ENCODE data around the gene SPECC1.

DNA sequence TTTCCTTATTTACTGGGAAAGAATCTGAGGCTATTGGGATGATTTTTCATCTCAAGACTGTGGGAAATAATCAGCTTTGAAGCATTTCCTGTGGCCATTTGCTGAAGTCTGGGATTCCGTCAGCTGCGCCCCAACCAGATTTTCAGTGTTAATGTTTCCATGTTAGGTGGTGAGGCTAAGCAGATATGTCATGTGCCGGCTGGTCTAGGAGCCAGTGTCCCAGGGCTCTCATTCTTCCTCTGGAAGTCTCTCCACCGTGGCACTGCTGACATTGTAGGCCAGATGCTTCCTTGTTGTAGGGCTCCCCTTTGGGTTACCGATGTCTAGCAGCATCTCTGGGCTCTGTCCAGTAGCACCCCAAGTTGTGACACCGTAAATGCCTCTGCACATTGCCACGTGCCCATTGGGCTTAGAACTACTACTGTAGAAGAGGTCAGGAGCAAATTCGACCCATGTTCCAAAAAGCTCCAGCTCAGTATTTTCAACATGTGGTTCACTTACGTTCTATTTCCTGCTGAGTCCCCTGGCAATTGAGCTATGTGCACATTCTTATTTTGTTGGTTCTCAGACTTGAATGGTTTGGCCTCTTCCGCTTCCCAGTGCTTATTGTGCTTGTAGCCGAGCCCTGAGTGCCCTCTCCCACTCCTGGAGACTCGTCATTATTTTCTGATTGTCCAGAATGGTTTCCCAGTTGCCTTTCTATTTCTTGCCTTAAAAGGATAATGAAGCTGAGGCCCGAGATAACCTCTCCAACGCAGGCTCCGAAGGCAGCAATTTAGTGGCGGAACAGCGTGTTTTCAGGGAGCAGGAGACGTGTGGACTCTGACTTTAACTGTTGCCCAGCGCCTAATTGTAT, 82.2 kb downstream of the SPECC1 start:
- TF ChIP-seq, protein P1, sequence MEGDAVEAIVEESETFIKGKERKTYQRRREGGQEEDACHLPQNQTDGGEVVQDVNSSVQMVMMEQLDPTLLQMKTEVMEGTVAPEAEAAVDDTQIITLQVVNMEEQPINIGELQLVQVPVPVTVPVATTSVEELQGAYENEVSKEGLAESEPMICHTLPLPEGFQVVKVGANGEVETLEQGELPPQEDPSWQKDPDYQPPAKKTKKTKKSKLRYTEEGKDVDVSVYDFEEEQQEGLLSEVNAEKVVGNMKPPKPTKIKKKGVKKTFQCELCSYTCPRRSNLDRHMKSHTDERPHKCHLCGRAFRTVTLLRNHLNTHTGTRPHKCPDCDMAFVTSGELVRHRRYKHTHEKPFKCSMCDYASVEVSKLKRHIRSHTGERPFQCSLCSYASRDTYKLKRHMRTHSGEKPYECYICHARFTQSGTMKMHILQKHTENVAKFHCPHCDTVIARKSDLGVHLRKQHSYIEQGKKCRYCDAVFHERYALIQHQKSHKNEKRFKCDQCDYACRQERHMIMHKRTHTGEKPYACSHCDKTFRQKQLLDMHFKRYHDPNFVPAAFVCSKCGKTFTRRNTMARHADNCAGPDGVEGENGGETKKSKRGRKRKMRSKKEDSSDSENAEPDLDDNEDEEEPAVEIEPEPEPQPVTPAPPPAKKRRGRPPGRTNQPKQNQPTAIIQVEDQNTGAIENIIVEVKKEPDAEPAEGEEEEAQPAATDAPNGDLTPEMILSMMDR (conservative IDR thresholded peaks at IDR 0.05 in 1 of 2, IDR thresholded peaks at IDR 0.05 in 1 of 2; ENCODE audit: low read depth in 1 of 2, low read length in 2 of 2) = no peak
- TF ChIP-seq EZH2 (IDR thresholded peaks at IDR 0.05; ENCODE audit: low read length, missing control alignments) = no peak

Measured in fibroblast of lung (primary cell).